Retinal pigment epithelial cell (primary cell): Measurements from ENCODE around the gene ARPIN.
"Not testable (repeated sequence)": the region's sequence is repeated elsewhere in the genome, so short reads cannot be mapped to it uniquely, and the experiment has no call there.

Experiments
- DNase-seq: peaks from one replicate; pipeline ENCODE4 v3.0.0-alpha.2; 2010; ENCODE audit warnings: low read depth
- H3K4me3 ChIP-seq: 2 replicates; pipeline ENCODE4 v1.5.1; 2011; ENCODE audit warnings: mild to moderate bottlenecking, low read length, control low read depth, moderate library complexity
- CTCF ChIP-seq: conservative IDR thresholded peaks from 2 replicates; pipeline ENCODE4 v1.5.1; 2011; ENCODE audit warnings: low read depth, low read length, control low read depth, inconsistent platforms

ARPIN gene

GRCh38 chr15:89876396-89877082, 36.2 kb downstream of the ARPIN start:
- DNase-seq, result no peak
- TF ChIP-seq CTCF, result no peak
- H3K4me3 ChIP-seq, result no peak overlapping the region

- TF ChIP-seq CTCF, result no peak
Observed at GRCh38 chr15:89875741-89876140, 37.0 kb downstream of the ARPIN start.

GRCh38 chr15:89874926-89875564, 37.7 kb downstream of the ARPIN start:
- no peak overlapping the region for H3K4me3 ChIP-seq
- peak; percentile 96 for TF ChIP-seq CTCF
- no peak for DNase-seq

More at GRCh38 chr15:89875741-89876140, 37.0 kb downstream of the ARPIN start:
- H3K4me3 ChIP-seq, result no peak overlapping the region
- DNase-seq, result no peak

GRCh38 chr15:89870688-89871288, 42.0 kb downstream of the ARPIN start:
- TF ChIP-seq CTCF, result no peak
- no peak overlapping the region for H3K4me3 ChIP-seq
- no peak for DNase-seq

GRCh38 chr15:89870006-89870405, 42.7 kb downstream of the ARPIN start:
- no peak for DNase-seq
- H3K4me3 ChIP-seq, result no peak overlapping the region
- no peak for TF ChIP-seq CTCF

- H3K4me3 ChIP-seq, DNase-seq: not testable (repeated sequence)
Observed at GRCh38 chr15:89869490-89869889, 43.3 kb downstream of the ARPIN start.

GRCh38 chr15:89864958-89865739, 47.6 kb downstream of the ARPIN start:
- no peak for TF ChIP-seq CTCF
- DNase-seq, result no peak
- H3K4me3 ChIP-seq, result no peak overlapping the region
